HK-2 (cell line): ENCODE data around the gene ATRNL1.
A peak's percentile ranks its signal among the peaks of the same experiment; 100 is the strongest.
"Not testable (repeated sequence)": the region's sequence is repeated elsewhere in the genome, so short reads cannot be mapped to it uniquely, and the experiment has no call there.

Experiments
- DNase-seq: peaks from one replicate; pipeline ENCODE4 v3.0.0-alpha.2; 2018; ENCODE audit not compliant: unreplicated experiment

The ATRNL1 gene

GRCh38 chr10:115747811-115748210 lies 654.6 kb downstream of the ATRNL1 start:
- no peak for DNase-seq

- DNase-seq = not testable (repeated sequence)
These were observed 665.3 kb downstream of the ATRNL1 start for GRCh38 chr10:115758488-115758887.

- DNase-seq = no peak
These were observed 667.0 kb downstream of the ATRNL1 start for GRCh38 chr10:115760131-115760530.

GRCh38 chr10:115761166-115761565 lies 668.0 kb downstream of the ATRNL1 start:
- no peak for DNase-seq

GRCh38 chr10:115762029-115762428 lies 668.9 kb downstream of the ATRNL1 start:
- no peak for DNase-seq

- DNase-seq = no peak
These were observed 678.6 kb downstream of the ATRNL1 start for GRCh38 chr10:115771755-115772154.

GRCh38 chr10:115772606-115773005 lies 679.4 kb downstream of the ATRNL1 start:
- no peak for DNase-seq

GRCh38 chr10:115773832-115774231 lies 680.7 kb downstream of the ATRNL1 start:
- no peak for DNase-seq

- no peak for DNase-seq
These were observed 681.6 kb downstream of the ATRNL1 start for GRCh38 chr10:115774721-115775120.

- no peak for DNase-seq
These were observed 684.5 kb downstream of the ATRNL1 start for GRCh38 chr10:115777646-115778045.

GRCh38 chr10:115790220-115790619 lies 697.1 kb downstream of the ATRNL1 start:
- DNase-seq = no peak

GRCh38 chr10:115795964-115796363 lies 702.8 kb downstream of the ATRNL1 start:
- no peak for DNase-seq

- DNase-seq = no peak
These were observed 708.3 kb downstream of the ATRNL1 start for GRCh38 chr10:115801457-115801856.

GRCh38 chr10:115801992-115802391 lies 708.8 kb downstream of the ATRNL1 start:
- no peak for DNase-seq

- DNase-seq = no peak
These were observed 709.7 kb downstream of the ATRNL1 start for GRCh38 chr10:115802911-115803310.

- DNase-seq = no peak
These were observed 721.4 kb downstream of the ATRNL1 start for GRCh38 chr10:115814542-115814941.

- no peak for DNase-seq
These were observed 724.8 kb downstream of the ATRNL1 start for GRCh38 chr10:115818012-115818411.

GRCh38 chr10:115826396-115826795 lies 733.2 kb downstream of the ATRNL1 start:
- no peak for DNase-seq

GRCh38 chr10:115827231-115828009 lies 734.3 kb downstream of the ATRNL1 start:
- peak; percentile 41 for DNase-seq

- not testable (repeated sequence) for DNase-seq
These were observed 735.0 kb downstream of the ATRNL1 start for GRCh38 chr10:115828182-115828581.

GRCh38 chr10:115829521-115830205 lies 736.5 kb downstream of the ATRNL1 start:
- no peak for DNase-seq

GRCh38 chr10:115830265-115830970 lies 737.3 kb downstream of the ATRNL1 start:
- no peak for DNase-seq

- no peak for DNase-seq
These were observed 737.9 kb downstream of the ATRNL1 start for GRCh38 chr10:115831016-115831415.
